SKM-1 treated with dmso at 0.1 percent for 144 hours (cell line): ENCODE measurements around the gene DLST.

ENCODE experiments used
- DNase-seq: peaks from one replicate; lab custom pipeline; 2025; ENCODE audit not compliant: unreplicated experiment; lab: John Stamatoyannopoulos, UW

The DLST gene

GRCh38 chr14:74881431-74882102 lies at the start of gene DLST:
DLST (plus strand) TSS chr14:74881916; CDS start chr14:74881954, 38 bp downstream.
- DNase-seq, result peak; percentile 30

- DNase-seq, result no peak
Measured at GRCh38 chr14:74832849-74833248, 48.9 kb upstream of the DLST start.

- DNase-seq, result no peak
Measured at GRCh38 chr14:74834692-74835392, 46.9 kb upstream of the DLST start.

- DNase-seq, result no peak
Measured at GRCh38 chr14:74835645-74836250, 46.0 kb upstream of the DLST start.

GRCh38 chr14:74836251-74836960 lies 45.3 kb upstream of the DLST start:
- no peak for DNase-seq

- DNase-seq, result no peak
Measured at GRCh38 chr14:74838166-74838565, 43.5 kb upstream of the DLST start.

GRCh38 chr14:74840603-74841030 lies 41.1 kb upstream of the DLST start:
- no peak for DNase-seq

- peak; percentile 52 for DNase-seq
Measured at GRCh38 chr14:74841230-74842207, 40.2 kb upstream of the DLST start.

- DNase-seq, result no peak
Measured at GRCh38 chr14:74843653-74844052, 38.1 kb upstream of the DLST start.

GRCh38 chr14:74846168-74846567 lies 35.5 kb upstream of the DLST start:
- no peak for DNase-seq

- DNase-seq, result no peak
Measured at GRCh38 chr14:74846968-74847665, 34.6 kb upstream of the DLST start.

- DNase-seq, result no peak
Measured at GRCh38 chr14:74848768-74849167, 32.9 kb upstream of the DLST start.

GRCh38 chr14:74852922-74853530 lies 28.7 kb upstream of the DLST start:
- DNase-seq, result no peak

- DNase-seq, result no peak
Measured at GRCh38 chr14:74853581-74853980, 28.1 kb upstream of the DLST start.

- no peak for DNase-seq
Measured at GRCh38 chr14:74855021-74855420, 26.7 kb upstream of the DLST start.

- no peak for DNase-seq
Measured at GRCh38 chr14:74855945-74856344, 25.8 kb upstream of the DLST start.

- no peak for DNase-seq
Measured at GRCh38 chr14:74856366-74856765, 25.4 kb upstream of the DLST start.

- DNase-seq, result no peak
Measured at GRCh38 chr14:74858022-74858421, 23.7 kb upstream of the DLST start.

- no peak for DNase-seq
Measured at GRCh38 chr14:74859757-74860552, 21.8 kb upstream of the DLST start.
